ENCODE results near the gene CRP.
"Not testable (repeated sequence)": the region's sequence is repeated elsewhere in the genome, so short reads cannot be mapped to it uniquely, and the experiment has no call there.

CRP gene

GRCh38 chr1:159699653-159700052 is 14.7 kb downstream of the CRP start:
- DNase-seq: no peak
- TF ChIP-seq CTCF (IDR thresholded peaks at IDR 0.05): no peak
- no peak overlapping the region for H3K4me3 ChIP-seq
- no peak overlapping the region for H3K27ac ChIP-seq
- H3K36me3 ChIP-seq: no peaks in the 10 kb centered on the region
- intact Hi-C loops (cut with DNase I; ENCODE audit: low total_unique reads): no loop called here
- H3K4me1 ChIP-seq: no peaks in the 10 kb centered on the region
- no peaks in the 10 kb centered on the region for H3K27me3 ChIP-seq
- no peaks in the 10 kb centered on the region for H3K9me3 ChIP-seq

- DNase-seq: no peak
- Histone ChIP-seq H3K27ac (no peak overlapping the region), H3K27me3 (no peaks in the 10 kb centered on the region), H3K4me3 (no peak overlapping the region), H3K4me1 (no peaks in the 10 kb centered on the region), H3K36me3 (no peaks in the 10 kb centered on the region), H3K9me3 (no peaks in the 10 kb centered on the region)
- intact Hi-C loops (cut with DNase I; ENCODE audit: low total_unique reads): no loop called here
- no peak for TF ChIP-seq CTCF (IDR thresholded peaks at IDR 0.05)
Observed at GRCh38 chr1:159699246-159699645, 15.1 kb downstream of the CRP start.

GRCh38 chr1:159687511-159687910 is 26.9 kb downstream of the CRP start:
- H3K4me1 ChIP-seq: no peaks in the 10 kb centered on the region
- intact Hi-C loops (cut with DNase I; ENCODE audit: low total_unique reads): no loop called here
- no peak overlapping the region for H3K27ac ChIP-seq
- no peak for DNase-seq
- H3K36me3 ChIP-seq: no peaks in the 10 kb centered on the region
- no peaks in the 10 kb centered on the region for H3K27me3 ChIP-seq
- no peak for TF ChIP-seq CTCF (IDR thresholded peaks at IDR 0.05)
- H3K9me3 ChIP-seq: no peaks in the 10 kb centered on the region
- H3K4me3 ChIP-seq: no peak overlapping the region

- Histone ChIP-seq H3K27me3 (no peaks in the 10 kb centered on the region), H3K36me3 (no peaks in the 10 kb centered on the region), H3K9me3 (no peaks in the 10 kb centered on the region), H3K4me1 (no peaks in the 10 kb centered on the region), H3K4me3 (no peak overlapping the region), H3K27ac (no peak overlapping the region)
- intact Hi-C loops (cut with DNase I; ENCODE audit: low total_unique reads): no loop called here
- DNase-seq: no peak
- no peak for TF ChIP-seq CTCF (IDR thresholded peaks at IDR 0.05)
Observed at GRCh38 chr1:159686599-159687299, 27.6 kb downstream of the CRP start.

- intact Hi-C loops (cut with DNase I; ENCODE audit: low total_unique reads): no loop called here
- no peak for TF ChIP-seq CTCF (IDR thresholded peaks at IDR 0.05)
Observed at GRCh38 chr1:159678939-159679338, 35.5 kb downstream of the CRP start.

GRCh38 chr1:159675046-159675445 is 39.3 kb downstream of the CRP start:
- intact Hi-C loops (cut with DNase I; ENCODE audit: low total_unique reads): no loop called here
- no peak for TF ChIP-seq CTCF (IDR thresholded peaks at IDR 0.05)

More at GRCh38 chr1:159678939-159679338, 35.5 kb downstream of the CRP start:
- H3K27me3 ChIP-seq: no peaks in the 10 kb centered on the region
- DNase-seq: no peak
- H3K27ac ChIP-seq: no peak overlapping the region
- H3K4me3 ChIP-seq: no peak overlapping the region
- no peaks in the 10 kb centered on the region for H3K36me3 ChIP-seq
- H3K9me3 ChIP-seq: no peaks in the 10 kb centered on the region
- H3K4me1 ChIP-seq: no peaks in the 10 kb centered on the region

GRCh38 chr1:159672390-159672789 is 42.0 kb downstream of the CRP start:
- H3K9me3 ChIP-seq; H3K27me3 ChIP-seq; H3K27ac ChIP-seq; H3K4me3 ChIP-seq; H3K4me1 ChIP-seq; H3K36me3 ChIP-seq; intact Hi-C loops (cut with DNase I; ENCODE audit: low total_unique reads); DNase-seq: not testable (repeated sequence)

More at GRCh38 chr1:159675046-159675445, 39.3 kb downstream of the CRP start:
- Histone ChIP-seq H3K9me3 (no peaks in the 10 kb centered on the region), H3K36me3 (no peaks in the 10 kb centered on the region), H3K27me3 (no peaks in the 10 kb centered on the region), H3K4me3 (no peak overlapping the region), H3K4me1 (no peaks in the 10 kb centered on the region), H3K27ac (no peak overlapping the region)
- DNase-seq: no peak
